Tibial nerve (tissue), 4 donors: ENCODE data around the gene ACP1.

Source experiments
- EP300 ChIP-seq, 2 donors: sonication (generic); formaldehyde crosslinking; IDR thresholded peaks; one replicate each; pipeline ENCODE4 v1.6.1; 2017; ENCODE audit warnings: antibody characterized with exemption in 2 of 2, mild to moderate bottlenecking in 1 of 2
- POLR2A ChIP-seq, 2 donors: fragments of 450-650 bp; IDR thresholded peaks; one replicate each; pipeline ENCODE4 v1.6.1; 2017; ENCODE audit warnings: antibody characterized with exemption in 2 of 2, mild to moderate bottlenecking in 2 of 2, moderate library complexity in 2 of 2
- TF ChIP-seq, protein P1 (sequence below), 5 experiments: fragments of 200-600 bp in 3 of 5; fragments of 450-650 bp in 2 of 5; sonication (generic) in 3 of 5; IDR thresholded peaks; one replicate each; pipeline ENCODE4 v1.5.1; 2016 to 2019; ENCODE audit warnings: antibody characterized with exemption in 5 of 5, mild to moderate bottlenecking in 3 of 5, moderate library complexity in 2 of 5

DNA sequence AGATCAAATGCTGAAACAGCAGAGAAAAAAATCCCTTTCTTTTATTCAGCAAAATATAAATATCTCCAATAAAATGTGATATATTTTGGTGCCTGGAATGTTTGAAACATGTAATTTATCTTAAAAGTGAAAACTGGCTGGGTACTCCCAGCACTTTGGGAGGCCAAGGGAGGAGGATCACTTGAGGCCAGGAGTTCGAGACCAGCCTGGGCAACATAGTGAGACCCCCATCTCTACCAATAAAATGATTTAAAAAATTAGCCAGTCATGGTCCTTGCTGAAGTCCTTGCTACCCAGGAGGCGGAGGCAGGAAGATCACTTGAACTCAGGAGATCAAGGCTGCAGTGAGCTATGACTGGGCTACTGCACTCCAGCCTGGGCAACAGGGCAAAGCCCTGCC lies 9.6 kb upstream of the ACP1 start:
- TF ChIP-seq, protein P1, sequence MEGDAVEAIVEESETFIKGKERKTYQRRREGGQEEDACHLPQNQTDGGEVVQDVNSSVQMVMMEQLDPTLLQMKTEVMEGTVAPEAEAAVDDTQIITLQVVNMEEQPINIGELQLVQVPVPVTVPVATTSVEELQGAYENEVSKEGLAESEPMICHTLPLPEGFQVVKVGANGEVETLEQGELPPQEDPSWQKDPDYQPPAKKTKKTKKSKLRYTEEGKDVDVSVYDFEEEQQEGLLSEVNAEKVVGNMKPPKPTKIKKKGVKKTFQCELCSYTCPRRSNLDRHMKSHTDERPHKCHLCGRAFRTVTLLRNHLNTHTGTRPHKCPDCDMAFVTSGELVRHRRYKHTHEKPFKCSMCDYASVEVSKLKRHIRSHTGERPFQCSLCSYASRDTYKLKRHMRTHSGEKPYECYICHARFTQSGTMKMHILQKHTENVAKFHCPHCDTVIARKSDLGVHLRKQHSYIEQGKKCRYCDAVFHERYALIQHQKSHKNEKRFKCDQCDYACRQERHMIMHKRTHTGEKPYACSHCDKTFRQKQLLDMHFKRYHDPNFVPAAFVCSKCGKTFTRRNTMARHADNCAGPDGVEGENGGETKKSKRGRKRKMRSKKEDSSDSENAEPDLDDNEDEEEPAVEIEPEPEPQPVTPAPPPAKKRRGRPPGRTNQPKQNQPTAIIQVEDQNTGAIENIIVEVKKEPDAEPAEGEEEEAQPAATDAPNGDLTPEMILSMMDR (IDR thresholded peaks at IDR 0.05) = no peak
- TF ChIP-seq POLR2A (IDR thresholded peaks at IDR 0.05) (no peak), EP300 (IDR thresholded peaks at IDR 0.05) (no peak)
